Activated T-cell treated with anti-CD3 and anti-CD28 coated beads, Interleukin-2, amount 50 U/mL, for 1 hour (primary cell): Measurements from ENCODE around the gene FAM3A.

Experiments
- DNase-seq: peaks from one replicate; pipeline ENCODE4 v3.0.0-alpha.2; 2020

The FAM3A gene

DNA sequence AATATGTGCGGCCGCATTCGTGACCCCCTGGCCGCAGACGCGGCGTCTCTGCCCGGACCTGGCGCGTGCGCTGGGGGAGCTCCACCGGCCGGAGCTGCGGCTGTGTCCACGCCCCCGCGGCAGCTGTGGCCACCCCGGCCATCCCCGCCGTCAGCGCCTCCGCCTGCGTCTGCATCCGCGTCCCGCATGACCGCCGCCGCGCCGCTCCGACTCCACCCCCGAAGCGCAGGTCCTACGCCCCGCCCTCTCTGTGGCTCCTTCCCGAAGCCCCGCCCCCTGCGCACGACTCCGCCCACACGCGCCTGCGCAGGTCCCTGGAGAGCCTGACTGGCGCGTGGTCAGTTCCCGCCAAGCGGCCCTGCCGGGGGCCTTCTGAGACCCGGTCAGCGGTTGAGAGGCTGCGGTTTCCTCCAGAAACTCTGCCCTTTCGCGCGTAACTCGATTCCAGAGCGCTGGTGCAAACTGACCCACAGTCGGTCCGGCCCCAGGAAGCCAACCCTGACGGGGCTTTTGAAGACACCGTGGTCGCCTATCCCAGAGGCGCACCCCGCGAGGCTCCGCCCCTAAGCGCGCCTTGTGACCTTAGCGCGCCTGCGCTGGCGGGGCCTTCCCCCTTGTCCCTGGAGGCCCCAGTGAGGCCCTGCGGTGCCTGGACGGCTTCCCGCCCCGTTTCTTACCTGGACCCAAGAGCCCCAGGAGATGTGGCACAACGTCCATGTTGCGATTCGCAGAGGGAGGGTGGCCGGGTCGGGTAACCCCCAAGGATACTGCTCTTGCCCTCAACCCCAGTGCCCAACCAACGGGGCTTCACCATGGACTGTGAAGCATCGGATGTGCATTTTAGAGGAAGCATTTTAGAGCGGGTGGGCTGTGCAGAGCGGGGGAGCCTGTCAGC is 37.1 kb downstream of the FAM3A start, which contains the start of gene LAGE3:
LAGE3 (minus strand) TSS at position 554 of the 895 bp plus-strand sequence; CDS start at position 188, 366 bp downstream.
- DNase-seq: peak; percentile 96

DNA sequence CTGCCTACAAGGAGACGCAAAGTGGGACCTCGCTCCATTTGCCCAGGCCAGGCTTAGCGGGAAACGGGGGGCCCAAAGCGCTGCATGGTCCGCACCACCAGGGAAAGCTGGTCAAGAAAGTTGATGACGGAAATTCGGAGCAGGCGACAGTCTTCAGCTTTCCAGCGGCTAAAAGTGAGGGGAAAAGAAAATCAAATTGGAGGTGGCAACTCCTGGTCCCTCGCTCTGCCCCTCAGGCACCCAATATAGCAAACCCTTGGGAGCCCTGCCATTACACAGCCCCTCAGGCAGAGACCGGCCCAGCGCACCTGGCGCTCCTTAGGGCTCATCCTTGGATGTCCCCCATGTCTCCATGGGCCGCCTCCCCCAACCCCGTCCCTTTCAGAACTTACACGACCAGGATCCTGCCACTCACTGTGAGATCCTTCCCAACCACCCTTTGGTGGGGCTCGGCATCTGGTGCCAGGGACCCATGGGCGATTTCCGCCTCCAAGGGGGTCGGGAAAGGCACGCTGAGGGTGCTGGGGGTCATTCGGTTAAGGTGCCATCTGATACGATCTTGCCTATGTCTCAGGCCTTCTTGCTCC is 38.0 kb downstream of the FAM3A start:
- DNase-seq: no peak

DNA sequence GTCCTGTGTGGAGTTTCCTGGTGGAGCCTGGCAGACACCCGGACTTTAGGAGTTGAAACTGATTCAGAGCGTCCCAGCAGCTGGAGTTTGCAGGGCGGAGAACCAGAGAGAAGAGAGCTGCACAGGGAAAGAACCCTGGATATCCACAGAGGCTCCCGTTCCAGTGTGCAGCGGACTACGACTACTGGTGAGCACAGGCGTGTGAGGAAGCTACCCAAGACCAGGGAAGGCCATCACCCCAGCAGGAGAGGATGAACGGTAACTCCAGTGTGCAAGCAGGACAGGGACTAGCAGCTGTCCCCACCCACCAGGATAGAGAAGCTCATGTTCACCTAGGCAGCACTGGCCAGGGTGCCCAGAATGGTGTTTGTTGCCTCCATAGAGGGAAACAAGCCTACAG is 39.2 kb downstream of the FAM3A start:
- DNase-seq: no peak

DNA sequence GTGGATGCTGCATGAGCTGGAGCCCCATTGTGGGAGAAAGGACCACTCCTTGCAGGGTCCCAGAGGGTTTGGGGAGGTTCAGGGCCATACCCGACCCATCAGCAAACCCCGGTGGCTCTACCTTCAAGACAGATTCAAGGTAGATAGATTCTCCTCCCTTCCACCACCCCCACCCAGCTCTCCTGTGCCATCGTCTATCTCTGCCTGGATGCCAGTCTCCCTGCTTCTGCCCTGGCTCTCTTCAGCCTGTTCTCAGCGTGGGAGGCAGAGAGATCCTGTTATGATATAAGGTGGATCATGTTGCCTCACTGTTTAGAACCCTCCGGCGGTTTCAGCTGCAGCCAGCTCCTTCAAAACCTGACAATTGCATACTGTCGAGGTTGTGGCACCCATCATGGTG is 42.3 kb downstream of the FAM3A start:
- DNase-seq: no peak

DNA sequence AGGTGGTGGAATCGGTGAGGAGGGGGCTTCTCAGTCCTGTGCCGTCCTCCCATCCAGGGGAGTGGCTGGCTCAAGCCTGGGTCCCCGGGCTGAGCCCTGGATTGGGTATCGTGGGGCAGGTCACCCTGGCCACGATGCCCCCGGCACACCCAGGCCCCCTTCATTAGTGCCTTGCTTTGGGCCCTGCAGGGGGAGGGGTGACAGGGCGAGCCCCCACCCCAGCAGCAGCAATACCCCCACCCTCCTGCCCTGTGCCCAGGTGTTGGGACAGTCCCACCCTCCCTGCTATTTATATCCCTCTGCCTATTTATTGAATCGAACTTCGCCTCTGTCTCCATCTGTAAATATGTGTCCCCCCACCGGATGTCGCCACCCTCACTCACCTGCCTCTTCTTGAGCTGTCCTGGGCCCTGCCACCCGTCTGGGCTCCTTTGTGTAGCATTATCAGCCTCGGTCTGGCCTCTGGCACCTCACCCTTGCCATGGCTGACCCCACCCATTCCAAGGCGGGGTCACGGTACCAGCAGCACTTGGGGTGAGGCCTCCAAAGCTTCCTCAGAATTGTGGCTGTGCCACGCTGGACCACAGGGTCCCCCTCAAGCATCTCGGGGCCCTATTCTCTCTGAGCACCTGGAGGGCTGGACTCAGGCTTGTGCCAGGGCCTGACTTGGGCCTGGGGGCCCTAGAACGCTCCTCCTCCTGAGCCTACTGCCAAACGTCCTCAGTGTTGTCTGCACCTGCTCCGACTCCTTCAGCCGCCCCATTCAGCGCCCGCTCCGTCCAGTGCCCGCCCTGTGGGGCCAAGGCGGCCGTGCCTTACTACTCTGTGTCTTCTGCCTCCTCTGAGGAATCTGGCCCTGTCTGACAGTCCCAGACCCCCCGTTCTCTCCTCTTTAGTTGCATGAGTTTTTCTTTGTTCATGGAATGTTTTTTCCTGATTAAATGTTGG is 43.1 kb downstream of the FAM3A start:
- no peak for DNase-seq

DNA sequence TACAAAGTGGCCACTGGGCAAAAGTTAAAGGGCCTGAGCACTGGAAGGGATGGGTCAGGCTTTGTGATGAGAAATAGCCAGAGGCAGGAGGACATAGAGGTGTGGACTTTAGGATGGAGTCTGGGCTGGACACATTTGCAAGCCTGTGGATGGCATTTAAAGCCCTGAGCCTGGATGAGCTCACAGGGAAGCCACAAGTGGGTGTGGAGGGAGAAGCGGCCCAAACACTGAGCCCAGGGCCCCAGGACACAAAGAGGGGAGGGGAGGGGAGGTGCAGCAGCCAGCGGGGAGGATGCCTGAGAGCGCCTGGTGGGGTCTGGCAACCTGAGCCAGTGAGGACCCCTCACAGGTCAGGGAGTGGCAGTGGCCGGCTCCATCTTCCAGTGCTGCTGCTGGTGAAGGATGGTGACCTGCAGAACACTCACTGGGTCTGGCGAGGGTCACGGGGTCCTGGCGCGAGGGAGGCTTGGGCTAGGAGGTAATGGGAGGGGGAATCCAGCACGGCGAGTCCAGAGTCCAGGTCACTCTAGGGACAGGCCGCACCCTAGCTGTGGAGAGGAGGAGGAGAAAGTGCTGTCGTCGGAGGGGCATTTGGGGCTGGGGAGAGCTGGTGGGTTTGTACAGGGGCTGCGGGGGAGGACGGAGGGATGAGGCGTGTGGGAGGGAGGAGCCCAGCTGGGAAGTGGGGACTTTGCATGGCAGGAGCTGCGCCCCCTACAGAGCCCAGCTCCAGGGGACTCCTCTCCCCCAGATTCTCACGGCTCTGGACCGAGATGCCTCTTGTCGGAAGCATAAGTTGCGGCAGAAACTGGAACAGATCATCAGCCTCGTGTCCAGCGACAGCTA is 44.0 kb downstream of the FAM3A start:
- DNase-seq: no peak

DNA sequence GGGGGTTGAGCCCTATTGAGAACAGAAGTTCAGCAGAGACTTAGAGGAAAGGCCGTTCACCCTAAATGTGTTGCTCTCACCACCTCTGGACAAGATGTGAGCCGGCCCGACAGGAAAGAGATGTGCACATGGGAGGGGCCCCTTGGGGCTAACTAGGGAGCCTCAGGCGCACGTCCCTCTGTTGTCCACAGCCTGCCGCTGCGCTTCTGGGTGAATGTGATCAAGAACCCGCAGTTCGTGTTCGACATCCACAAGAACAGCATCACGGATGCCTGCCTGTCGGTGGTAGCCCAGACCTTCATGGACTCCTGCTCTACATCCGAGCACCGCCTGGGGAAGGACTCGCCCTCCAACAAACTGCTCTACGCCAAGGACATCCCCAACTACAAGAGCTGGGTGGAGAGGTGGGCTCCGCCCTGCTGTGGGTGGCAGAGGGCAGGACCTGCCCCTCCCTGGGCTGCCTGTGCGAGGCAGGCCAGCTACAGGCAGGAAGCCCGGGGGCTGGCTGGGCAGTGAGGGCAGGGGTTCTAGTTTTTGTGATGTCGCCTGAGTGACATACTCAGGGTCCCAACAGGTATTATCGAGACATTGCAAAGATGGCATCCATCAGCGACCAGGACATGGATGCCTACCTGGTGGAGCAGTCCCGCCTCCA is 45.0 kb downstream of the FAM3A start:
- no peak for DNase-seq

DNA sequence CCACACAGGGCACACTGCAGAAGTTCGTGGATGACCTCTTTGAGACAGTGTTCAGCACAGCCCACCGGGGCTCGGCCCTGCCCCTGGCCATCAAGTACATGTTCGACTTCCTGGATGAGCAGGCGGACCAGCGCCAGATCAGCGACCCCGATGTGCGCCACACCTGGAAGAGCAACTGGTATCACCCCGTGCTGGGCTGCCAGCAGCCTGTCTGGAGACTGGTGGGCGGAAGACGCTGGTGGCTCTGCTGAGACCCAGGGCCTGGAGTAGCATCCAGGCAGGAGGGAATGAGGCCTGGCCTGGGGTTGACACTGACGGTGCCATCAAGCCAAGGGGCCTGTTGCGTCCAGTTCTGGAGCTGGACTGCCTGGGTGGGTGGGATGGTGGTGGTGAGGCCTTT is 45.6 kb downstream of the FAM3A start:
- DNase-seq: no peak

DNA sequence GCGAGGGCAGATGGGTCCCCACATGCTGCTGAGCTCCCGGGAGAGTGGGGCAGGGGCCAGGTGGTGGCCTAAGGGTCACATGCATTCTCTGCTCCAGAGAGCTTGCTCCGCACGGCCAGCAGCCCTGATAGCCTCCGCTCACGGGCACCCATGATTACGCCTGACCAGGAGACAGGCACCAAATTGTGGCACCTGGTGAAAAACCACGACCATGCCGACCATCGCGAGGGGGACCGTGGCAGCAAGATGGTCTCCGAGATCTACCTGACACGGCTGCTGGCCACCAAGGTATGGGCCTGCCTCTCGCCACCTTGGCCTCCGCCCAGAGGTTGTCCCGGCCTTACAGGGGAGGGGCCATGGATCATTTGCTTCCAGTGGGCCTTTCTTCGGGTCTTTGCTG is 46.2 kb downstream of the FAM3A start:
- DNase-seq: no peak

DNA sequence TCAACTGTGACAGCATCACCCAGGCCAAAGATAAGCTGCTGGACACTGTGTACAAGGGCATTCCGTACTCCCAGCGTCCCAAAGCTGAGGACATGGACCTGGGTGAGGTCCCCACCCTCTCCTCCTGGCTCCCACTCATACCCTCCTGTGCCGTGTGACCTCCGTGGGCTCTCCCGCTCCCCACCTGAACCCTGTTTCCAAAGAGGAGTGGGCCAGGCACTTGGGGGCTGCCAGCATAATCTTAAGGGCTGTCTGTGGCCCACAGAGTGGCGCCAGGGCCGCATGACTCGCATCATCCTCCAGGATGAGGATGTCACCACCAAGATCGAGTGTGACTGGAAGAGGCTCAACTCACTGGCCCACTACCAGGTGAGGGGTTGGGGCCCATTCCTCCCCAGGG is 46.9 kb downstream of the FAM3A start:
- DNase-seq: no peak

DNA sequence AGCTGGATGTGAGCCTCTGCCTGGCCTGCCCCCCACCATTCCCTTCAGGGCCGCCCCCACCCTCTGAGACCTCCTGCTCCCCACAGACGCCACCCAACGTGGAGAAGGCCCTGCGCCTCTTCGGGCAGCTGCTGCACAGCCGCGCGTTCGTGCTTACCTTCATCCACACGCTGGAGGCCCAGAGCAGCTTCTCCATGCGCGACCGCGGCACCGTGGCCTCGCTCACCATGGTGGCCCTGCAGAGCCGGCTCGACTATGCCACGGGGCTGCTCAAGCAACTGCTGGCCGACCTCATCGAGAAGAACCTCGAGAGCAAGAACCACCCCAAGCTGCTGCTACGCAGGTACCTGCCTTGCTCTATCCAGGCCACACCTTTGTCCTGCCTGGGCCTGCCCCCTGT is 47.8 kb downstream of the FAM3A start:
- no peak for DNase-seq

DNA sequence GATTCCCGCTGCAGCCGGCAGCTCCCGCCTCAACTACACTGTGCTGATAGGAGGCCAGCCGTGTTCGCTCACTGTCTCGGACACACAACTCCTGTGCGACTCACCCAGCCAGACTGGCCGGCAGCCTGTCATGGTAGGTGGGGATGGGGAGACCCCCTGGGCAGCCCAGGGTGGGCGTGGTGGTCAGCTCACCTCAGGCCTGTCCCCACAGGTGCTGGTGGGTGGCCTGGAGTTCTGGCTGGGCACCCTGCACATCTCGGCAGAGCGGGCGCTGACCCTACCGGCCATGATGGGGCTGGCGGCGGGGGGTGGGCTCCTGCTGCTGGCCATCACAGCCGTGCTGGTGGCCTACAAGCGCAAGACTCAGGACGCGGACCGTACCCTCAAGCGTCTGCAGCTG is 48.5 kb downstream of the FAM3A start:
- no peak for DNase-seq

DNA sequence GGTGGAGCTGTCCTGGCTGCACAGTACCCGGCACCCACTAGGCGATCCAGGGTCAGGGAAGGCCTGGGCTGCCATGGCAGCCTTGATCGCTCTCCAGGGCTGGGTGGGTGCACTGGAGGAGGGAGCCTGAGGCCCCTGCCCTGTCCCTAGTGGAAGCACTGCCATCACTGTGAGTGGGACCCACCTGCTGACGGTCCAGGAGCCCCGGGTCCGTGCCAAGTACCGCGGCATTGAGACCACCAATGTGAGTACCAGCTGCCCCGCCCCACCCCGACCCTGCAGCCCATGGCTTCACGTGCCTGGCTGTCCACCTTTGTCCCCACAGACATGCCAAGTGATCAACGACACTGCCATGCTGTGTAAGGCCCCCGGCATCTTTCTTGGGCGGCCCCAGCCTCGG is 49.1 kb downstream of the FAM3A start:
- no peak for DNase-seq

DNA sequence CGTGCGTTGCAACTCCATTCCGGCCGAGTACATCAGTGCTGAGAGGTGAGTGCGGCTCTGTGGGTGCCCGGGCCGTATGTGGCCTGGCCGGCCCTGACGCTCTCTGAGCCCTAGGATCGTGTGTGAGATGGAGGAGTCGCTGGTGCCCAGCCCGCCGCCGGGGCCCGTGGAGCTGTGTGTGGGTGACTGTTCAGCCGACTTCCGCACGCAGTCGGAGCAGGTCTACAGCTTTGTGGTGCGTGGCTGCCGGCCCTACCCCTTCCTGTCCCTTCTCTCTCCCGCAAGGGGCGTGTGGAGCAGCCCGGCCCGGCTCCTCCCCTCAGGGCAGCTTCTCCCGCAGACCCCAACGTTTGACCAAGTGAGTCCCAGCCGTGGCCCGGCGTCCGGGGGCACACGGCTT is 50.0 kb downstream of the FAM3A start:
- no peak for DNase-seq

DNA sequence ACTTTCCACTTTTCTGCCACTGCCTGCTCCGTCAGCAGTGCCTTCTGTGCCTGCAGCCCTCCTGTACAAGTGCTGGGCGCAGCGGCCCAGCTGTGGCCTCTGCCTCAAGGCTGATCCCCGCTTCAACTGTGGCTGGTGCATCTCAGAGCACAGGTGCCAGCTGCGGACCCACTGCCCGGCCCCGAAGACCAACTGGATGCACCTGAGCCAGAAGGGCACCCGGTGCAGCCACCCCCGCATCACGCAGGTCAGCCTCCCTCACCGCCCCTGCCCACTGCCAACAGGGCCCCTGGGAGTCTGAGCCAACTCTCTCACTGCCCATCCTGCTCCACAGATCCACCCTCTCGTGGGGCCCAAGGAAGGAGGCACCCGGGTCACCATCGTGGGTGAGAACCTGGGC is 50.4 kb downstream of the FAM3A start:
- no peak for DNase-seq

DNA sequence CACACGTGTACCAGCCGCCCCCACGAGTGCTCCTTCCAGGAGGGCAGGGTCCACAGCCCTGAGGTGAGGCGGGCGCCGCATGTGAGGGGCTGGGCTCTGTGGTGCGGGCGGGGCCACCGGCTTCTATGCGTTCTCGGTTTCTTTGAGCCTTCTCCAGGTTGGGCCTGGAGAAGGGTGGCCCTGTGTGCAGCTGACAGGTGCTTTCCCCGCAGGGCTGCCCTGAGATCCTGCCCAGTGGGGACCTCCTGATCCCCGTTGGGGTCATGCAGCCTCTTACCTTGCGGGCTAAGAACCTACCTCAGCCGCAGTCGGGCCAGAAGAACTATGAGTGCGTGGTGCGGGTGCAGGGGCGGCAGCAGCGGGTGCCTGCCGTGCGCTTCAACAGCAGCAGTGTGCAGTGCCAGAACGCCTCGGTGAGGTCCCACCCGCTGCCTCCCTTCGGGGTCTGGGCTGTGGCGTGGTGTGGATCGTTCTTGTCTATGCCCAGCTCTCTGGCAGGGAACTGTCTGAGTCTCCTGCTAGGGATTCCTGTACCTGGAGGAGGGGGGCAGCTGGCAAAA is 51.1 kb downstream of the FAM3A start:
- no peak for DNase-seq

DNA sequence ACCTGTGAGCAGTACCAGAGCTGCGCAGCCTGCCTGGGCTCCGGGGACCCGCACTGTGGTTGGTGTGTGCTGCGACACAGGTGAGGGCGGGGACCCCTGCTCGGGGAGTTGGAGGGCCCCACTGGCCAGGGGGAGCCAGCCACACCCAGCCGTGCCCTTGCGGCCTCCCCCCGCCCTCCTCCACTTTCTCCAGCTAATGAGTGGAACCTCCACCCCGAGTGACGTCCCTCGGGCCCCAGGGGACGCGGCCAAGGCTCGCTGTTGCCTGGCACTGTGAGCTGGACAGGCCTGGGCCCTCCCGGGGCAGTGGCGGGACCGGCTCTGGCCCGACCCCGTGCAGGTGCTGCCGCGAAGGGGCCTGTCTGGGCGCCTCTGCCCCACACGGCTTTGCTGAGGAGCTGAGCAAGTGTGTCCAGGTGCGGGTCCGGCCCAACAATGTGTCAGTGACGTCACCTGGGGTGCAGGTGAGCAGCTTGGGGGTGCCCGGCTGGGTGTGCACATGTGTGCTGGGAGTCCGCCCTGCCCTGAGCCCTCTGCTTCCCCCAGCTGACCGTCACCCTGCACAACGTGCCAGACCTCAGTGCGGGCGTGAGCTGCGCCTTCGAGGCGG is 52.3 kb downstream of the FAM3A start:
- DNase-seq: no peak

DNA sequence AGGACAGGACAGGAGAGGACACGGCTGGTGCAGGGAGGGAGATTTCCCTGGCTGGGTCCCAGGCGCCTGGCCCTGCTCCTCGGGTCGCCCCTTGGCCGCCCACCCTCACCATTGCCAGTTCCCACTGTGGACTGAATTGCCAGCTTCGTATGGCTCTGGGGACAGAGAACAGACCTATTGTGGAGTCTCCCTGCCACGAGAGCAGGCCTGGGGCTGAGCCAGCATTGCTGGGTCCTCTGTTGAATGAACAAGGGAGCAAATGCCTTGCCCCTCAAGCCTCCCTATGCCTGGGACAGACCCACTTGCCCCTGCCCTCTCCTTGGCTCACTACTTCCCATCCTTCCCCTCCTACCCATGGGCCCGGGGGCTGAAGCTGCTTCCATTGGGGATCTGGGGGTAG is 53.6 kb downstream of the FAM3A start:
- DNase-seq: no peak

DNA sequence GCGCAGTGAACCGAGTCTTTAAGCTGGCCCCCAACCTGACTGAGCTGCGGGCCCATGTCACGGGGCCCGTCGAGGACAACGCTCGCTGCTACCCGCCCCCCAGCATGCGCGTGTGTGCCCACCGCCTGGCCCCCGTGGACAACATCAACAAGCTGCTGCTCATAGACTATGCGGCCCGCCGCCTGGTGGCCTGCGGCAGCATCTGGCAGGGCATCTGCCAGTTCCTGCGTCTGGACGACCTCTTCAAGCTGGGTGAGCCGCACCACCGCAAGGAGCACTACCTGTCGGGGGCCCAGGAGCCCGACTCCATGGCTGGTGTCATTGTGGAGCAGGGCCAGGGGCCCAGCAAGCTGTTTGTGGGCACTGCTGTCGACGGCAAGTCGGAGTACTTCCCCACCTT is 55.7 kb downstream of the FAM3A start:
- DNase-seq: no peak

DNA sequence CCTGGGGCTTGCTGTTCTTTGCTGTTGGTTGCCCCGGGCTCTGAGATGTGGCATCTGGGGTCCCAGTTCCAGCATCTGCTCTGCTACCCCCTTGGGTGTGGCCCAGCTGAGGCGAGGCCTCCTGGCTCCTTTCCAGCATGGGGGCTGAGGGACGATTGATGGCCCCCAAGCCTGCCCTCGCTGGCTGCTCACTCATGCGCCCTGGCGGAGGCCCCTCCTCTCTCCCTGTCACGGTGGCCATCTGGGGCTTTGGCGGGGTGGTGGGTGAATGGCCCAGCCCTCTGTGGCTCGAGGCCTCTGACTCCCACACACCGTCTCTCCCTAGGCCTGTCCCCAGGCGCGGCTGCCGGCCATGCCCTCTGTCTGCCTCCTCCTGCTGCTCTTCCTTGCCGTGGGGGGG is 56.2 kb downstream of the FAM3A start:
- DNase-seq: no peak
